ENCODE measurements around the gene PRR19.

DNA sequence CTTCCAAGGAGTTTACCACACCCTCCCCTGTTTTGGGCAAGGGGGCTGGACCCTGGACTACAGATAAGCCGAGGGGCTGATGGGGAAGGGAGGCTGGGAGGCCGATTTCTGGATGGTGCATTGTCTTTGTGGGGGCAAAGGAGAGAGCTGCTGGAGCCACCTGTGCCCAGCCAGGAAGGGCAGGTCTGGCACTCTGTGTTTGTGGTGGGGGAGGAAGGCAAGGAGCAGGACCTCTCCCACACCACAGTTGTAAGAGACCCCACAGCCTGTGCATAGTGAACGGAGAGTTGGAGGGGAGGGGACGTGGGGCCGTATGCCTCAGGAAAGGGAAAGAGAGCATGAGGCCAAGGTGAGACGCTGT, 16.0 kb upstream of the PRR19 start:
- TF ChIP-seq CREB1 (IDR thresholded peaks at IDR 0.05; ENCODE audit: low read depth) (no peak), EP300 (IDR thresholded peaks at IDR 0.05; ENCODE audit: borderline replicate concordance) (no peak), ZBTB7A (IDR thresholded peaks at IDR 0.05; ENCODE audit: low read depth) (no peak), EGR1 (IDR thresholded peaks at IDR 0.05) (no peak), CEBPB (IDR thresholded peaks at IDR 0.05) (no peak)
- TF ChIP-seq, protein P1, sequence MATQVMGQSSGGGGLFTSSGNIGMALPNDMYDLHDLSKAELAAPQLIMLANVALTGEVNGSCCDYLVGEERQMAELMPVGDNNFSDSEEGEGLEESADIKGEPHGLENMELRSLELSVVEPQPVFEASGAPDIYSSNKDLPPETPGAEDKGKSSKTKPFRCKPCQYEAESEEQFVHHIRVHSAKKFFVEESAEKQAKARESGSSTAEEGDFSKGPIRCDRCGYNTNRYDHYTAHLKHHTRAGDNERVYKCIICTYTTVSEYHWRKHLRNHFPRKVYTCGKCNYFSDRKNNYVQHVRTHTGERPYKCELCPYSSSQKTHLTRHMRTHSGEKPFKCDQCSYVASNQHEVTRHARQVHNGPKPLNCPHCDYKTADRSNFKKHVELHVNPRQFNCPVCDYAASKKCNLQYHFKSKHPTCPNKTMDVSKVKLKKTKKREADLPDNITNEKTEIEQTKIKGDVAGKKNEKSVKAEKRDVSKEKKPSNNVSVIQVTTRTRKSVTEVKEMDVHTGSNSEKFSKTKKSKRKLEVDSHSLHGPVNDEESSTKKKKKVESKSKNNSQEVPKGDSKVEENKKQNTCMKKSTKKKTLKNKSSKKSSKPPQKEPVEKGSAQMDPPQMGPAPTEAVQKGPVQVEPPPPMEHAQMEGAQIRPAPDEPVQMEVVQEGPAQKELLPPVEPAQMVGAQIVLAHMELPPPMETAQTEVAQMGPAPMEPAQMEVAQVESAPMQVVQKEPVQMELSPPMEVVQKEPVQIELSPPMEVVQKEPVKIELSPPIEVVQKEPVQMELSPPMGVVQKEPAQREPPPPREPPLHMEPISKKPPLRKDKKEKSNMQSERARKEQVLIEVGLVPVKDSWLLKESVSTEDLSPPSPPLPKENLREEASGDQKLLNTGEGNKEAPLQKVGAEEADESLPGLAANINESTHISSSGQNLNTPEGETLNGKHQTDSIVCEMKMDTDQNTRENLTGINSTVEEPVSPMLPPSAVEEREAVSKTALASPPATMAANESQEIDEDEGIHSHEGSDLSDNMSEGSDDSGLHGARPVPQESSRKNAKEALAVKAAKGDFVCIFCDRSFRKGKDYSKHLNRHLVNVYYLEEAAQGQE (IDR thresholded peaks at IDR 0.05; ENCODE audit: low read depth): no peak
- TF ChIP-seq, protein P2, sequence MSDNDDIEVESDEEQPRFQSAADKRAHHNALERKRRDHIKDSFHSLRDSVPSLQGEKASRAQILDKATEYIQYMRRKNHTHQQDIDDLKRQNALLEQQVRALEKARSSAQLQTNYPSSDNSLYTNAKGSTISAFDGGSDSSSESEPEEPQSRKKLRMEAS (IDR thresholded peaks at IDR 0.05): no peak
- TF ChIP-seq, protein P3, sequence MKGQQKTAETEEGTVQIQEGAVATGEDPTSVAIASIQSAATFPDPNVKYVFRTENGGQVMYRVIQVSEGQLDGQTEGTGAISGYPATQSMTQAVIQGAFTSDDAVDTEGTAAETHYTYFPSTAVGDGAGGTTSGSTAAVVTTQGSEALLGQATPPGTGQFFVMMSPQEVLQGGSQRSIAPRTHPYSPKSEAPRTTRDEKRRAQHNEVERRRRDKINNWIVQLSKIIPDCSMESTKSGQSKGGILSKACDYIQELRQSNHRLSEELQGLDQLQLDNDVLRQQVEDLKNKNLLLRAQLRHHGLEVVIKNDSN (IDR thresholded peaks at IDR 0.05): no peak
